HG02623 (cell line): Measurements from ENCODE around the gene PTPN20.
"Not testable (repeated sequence)": the region's sequence is repeated elsewhere in the genome, so short reads cannot be mapped to it uniquely, and the experiment has no call there.

Source experiments
- ATAC-seq: cut with Tn5 transposase; IDR thresholded peaks from one replicate; pipeline ENCODE4 v1.9.1; 2021; ENCODE audit warnings: moderate library complexity; ENCODE audit not compliant: unreplicated experiment

The PTPN20 gene, protein sequence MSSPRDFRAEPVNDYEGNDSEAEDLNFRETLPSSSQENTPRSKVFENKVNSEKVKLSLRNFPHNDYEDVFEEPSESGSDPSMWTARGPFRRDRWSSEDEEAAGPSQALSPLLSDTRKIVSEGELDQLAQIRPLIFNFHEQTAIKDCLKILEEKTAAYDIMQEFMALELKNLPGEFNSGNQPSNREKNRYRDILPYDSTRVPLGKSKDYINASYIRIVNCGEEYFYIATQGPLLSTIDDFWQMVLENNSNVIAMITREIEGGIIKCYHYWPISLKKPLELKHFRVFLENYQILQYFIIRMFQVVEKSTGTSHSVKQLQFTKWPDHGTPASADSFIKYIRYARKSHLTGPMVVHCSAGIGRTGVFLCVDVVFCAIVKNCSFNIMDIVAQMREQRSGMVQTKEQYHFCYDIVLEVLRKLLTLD

DNA sequence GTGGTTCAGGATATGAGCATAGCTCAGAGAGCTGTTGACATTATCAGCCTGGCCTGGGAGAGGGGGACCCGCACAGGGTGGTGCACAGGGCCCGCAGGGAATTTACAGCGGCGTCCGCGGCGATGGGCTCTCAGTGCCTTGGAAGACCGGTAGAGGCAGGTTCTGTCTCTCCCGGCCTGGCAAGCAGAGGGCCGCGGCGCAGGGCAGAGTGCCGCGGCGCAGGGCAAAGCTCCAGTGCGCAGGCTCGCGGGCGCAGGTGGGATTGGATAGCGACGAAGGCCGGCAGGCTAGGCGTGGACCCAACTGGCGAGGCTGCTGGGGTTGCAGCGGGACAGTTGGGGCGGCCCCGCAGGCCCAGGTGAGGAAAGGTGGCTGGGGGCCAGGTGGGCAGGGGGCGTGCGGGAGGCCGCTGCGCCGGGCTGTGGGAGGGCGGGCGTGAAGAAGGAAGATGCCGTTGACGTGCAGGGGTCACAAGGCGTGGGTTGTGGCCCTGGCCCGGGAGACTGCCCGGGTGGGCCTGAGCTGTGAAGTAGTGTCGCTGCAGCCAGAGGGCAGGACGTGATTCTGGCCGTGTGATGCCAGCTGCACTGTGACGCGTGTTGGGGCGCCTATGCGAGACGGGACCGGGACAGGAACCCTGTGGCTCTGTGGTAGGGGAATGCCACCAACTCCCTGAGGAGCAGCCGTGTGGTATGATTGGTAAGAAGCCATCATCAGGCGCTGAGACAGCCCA, at the start of gene PTPN20:
Gene PTPN20, plus strand, starts transcription at position 285 of the 733 bp plus-strand sequence. CDS start 21,072 bp downstream, outside the sequence.
- ATAC-seq: not testable (repeated sequence)

DNA sequence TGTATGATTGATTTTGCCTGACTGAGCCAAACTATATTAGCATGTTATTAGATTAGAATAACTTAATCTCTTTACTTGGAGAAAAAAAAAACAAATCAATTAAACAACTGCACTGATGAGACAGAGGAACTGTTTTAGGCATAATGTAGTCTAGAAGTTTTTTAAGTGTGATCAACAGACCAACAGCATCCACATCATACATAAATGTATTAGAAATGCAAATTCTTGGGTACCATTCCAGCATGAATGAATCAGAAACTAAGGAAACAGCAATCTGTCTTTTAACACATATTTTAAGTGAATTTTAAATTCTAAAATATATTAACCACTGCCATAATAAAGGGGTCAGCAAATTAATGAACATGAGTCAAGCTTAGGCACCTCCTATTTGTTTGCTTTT, 41.5 kb upstream of the PTPN20 start:
- not testable (repeated sequence) for ATAC-seq

DNA sequence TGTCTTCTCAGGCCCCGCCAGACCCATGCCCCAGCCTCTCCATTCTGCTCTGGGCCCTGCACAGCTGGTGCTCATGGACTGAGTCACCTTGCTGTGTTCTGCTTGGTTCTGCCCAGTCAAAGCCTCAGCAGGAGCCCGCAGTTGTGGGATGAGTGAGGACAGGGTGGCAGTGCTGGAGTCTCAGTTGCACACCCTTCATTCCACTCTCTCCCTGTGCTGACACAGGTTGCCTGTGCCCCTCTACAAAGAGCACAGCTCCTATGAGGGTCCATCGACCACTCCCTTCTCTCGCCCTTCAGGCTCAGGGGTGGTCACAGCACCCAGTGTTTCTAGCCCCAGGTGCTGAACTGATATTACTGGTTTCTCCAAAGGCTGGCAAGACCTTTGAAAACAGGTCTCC, 39.6 kb upstream of the PTPN20 start:
- ATAC-seq: not testable (repeated sequence)

DNA sequence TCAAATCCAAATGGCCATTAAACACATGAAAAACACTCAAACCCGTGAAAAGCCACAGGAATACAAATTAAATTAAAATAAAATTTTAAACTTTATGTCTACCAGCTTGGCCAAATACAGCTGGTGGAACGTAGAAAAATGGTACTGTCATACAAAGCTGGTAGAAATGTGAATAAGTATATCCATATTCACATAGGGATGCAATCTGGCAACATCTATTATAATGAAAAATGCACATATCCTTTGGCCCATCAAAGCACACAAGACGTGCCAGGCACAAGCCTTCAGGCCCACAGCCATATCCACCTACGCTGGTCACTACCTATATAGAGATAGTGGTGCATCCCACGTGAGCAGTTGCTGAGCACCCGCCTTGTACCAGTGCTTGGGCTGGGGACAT, 35.9 kb upstream of the PTPN20 start:
- ATAC-seq: not testable (repeated sequence)

DNA sequence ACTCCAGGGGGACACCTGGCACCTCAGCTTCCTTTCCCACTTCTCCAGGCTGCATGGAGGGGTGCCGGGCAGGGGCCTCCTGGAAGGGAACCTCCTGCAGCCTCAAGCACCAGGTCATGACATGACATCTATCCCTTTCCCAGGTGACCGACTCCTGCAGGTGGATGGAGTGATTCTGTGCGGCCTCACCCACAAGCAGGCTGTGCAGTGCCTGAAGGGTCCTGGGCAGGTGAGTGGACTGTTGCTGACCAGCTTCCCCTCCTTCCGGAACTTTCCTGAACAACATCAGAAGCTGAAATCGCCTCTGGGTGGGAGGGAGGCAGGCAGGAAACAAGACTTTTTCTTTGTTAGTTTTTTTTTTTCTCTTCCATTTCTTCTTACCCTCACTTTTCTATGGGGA, 34.5 kb upstream of the PTPN20 start:
- not testable (repeated sequence) for ATAC-seq

DNA sequence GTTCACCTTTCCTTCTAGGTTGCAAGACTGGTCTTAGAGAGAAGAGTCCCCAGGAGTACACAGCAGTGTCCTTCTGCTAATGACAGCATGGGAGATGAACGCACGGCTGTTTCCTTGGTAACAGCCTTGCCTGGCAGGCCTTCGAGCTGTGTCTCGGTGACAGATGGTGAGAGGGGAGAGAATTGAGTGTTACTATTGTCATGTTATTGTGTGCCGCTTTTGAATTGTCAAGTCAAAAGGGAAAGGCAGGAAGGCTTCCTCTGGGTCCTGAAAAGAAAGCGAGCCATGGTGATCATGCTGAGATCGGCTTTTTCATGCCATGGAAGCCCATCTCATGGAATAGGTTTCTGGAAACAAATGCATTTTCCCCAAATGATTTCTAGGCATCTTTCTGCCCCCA, 32.5 kb upstream of the PTPN20 start:
- ATAC-seq: not testable (repeated sequence)

DNA sequence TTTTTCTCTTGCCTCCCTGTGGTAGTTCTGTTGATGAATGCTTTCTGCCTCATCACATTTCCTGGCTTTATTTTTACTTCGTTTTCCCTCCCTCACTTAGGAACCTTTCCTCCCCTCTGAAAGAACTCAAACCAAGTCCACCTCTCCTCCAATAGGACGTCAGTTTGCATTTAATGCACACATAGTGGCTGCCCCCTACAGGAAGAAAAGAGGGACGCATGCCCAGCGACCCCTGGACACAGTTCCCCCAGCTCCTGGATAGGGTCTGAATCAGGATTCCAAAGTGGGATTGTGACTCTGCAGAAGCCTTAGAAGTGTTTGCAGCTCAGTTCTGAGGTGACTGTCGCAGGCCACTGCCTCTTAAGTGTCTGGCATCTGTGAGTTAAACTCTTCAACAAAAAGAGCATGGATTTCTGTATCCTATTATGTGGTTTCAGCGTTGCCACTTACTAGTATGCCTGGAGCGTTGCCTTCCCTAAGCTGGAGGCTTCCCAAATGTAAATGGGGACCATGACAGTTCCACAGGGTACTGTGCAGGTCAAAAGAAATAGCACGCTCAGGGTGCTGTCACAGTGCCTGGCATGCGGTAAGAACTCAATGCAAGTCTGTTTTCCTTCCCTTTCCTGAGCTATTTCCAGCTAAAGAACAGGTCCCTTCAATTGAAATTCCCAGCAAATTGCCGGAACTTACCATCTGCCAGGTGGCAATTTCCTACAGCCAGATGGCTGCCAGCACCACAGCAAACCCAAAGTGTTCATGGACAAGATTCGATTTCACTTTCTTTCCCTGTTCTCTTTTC, 20.2 kb upstream of the PTPN20 start:
- not testable (repeated sequence) for ATAC-seq

DNA sequence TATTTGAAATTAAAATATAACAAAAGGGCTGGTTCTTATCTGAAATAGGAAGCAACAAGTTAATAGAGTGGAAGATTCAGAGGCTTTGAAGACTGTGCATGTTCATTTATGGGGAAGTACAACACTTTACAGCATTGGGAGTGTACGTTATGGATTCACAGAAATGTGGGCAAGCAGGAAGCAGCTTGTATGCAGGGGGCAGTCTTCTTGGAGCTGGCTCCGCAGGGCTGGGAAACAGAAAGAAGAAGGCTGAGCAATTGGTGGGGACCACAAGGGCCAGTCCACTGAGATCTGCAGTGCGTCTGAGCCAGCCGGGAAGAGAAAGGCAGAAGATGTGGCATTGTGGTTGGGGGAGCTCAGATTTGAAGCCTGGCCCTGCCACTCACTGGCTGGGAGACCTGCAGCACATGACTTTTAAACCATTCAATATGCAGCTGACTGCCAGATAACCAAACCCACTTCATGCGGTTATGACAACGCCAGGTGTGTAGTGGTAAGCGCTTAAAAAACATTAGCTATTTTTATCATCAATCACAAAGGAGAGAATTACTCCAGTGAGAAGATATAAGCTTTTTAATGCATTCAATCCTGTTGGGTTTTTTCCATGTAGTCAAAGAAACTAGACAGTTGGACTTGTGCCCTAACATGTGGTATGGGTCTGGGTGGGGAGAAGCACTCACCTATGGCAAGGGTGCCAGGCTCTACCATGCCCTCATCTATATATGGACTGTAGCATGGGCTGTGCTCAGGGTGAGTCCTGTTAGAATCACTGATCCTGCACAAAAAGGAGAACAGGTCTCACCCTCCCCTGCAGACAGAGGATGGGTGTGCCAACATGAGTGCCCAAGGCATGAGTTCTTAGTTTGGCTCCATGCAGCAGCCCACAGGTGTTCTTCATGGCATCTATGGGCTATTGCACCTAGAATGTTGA, 14.2 kb upstream of the PTPN20 start:
- not testable (repeated sequence) for ATAC-seq

DNA sequence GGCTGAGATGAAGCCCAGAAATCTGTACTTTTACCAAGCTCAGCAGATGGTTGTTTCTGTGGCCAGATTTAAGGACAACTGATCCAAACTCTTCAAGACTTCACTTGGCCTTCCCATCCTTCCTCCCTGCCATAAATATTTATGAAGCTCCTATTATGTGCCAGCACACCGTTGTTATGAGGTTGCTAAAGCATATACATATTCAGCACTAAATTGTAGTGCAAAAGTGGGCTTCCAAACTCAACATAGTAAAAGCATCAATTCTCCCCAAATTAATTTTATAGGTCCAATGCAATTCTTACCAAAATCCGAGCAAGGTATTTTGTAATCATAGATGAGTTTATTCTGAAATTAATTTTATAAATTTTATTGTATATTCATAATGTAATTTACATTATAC, 10.0 kb upstream of the PTPN20 start:
- ATAC-seq: not testable (repeated sequence)

DNA sequence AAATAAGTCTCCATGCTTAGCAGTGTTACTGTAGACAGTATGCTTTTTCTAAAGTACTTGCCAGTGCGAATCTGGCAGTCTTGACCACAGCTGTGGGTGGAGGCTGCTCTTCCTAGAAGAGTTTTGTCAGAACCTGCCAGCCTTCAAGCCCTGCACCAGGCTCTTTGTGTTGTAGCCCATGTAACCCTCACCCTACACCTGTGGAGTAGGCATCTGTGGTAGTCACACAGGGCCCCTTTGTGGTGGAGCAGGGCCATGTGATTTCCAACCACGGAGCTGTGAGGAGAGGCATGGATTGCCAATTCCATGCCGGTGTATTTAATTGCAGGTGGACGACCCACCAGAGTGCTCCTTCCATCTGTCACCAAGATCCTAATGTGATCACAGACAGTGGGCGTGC, 7.4 kb upstream of the PTPN20 start:
- not testable (repeated sequence) for ATAC-seq

DNA sequence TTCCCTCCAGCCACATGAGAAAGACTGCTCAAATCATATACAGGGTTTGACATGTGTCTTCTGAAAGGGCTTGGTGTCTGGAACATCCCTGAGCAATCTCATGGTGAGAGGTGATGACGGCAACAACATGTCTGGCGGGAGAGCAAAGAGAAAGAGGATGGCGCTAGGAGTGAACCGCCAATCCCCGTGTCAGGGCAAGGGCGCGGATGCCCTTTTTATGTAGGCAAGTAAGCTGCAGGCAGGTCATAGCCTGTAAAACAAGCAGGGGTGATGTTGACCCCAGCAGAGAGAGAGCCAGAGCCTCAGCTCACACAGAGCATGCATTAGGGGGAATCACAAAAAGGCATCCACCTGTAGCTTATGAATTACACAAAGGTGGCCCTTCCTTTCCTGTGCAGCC, 4.9 kb upstream of the PTPN20 start:
- ATAC-seq: not testable (repeated sequence)

DNA sequence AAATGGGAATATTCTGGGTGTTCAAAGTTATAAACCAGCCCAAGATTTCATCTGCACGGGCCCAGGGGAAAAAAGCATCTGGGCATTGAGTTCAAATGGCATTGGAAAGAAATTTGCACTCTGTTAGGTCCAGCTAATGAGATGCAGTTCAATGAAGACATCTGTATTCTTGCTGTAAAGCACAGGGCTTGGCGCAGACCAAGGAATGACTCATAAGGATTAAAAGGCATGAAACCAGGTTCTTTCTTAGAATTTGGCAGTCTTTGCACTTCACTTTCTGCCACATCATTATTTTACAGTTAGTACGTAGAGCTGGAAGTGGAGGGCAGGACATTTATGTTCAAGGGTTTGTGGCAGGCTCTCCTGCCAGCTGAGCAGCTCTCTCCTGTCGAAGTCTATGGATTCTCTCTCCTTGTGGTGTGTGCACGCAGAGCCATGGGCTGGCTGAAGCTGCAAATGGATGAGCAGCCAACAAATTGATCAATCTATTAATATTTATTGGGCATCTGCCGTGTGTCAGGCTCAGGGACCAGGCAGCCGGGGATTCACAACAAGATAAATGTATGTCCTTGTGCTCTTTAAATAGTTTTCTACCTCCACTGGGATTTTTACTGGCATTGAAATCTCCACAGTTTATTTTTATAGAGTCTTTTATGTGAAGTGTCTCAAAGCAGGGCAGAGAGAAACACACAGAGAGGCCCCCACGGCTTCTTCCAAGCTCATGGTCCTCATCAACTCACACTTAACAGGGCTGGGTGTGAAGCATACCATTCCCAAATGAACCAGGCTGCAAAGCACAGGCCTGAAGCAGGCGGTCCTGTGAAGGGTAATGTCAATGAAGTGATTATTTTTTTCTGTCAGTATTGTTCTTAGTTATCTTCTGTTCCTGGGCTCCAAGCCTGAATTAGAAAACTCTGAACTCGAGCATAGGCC, 3.8 kb upstream of the PTPN20 start:
- ATAC-seq: not testable (repeated sequence)

DNA sequence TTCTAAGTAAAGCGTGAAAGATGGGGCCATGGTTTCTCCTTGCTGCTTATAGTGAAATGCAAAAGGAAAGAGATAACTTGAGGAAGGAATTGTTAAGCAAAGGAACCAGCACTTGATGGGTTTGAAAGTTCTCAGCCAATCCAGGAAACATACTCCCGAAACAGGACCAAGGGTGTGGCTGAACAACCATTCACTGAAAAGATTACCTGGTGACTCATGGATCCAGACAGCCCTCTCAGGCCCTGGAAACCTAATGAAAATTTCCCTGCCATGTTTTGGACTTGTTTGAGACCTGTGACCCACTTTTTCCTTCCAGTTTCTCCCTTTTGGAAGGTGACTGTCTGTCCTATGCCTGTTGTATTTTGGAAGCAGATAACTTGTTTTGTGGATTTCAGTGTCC, 11.3 kb downstream of the PTPN20 start:
- not testable (repeated sequence) for ATAC-seq

DNA sequence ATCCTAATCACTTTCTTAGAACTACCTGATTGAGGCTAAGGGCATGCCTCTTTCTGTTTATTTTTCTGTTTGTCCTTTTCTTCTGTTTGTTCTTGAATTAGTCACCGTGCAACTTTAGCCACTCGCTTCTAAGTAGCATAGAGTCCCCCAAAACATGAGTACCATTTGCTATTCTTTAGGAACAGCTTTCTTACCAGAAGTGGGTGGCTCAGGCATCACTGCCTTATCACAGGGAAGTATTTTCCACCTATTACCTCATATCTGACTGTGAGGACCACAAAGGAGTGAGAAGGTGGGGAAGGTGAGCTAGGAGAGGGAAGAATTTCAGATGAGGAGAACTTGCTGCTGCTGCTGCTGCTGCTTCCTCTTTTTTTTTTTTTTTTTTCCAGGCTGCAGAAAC, 13.9 kb downstream of the PTPN20 start:
- ATAC-seq: not testable (repeated sequence)

DNA sequence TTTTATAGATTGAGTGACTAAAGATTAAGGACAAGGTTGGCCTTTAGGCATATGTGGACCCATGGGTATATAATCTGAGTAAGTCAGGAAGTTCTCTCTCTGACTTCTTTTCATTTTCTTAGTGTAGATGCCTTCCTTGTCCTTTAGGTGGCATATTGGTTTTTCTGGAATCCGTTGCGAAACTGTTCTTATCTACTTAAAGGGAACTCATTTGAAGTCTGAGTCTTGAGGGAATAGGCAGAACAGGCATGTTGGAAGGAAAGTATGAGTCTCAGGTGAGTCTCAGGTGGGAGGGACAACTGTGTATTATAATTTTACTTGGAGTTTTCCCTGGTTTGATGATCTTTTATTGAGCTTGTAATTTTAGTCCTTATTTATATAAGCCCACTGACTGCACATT, 14.6 kb downstream of the PTPN20 start:
- ATAC-seq: not testable (repeated sequence)

DNA sequence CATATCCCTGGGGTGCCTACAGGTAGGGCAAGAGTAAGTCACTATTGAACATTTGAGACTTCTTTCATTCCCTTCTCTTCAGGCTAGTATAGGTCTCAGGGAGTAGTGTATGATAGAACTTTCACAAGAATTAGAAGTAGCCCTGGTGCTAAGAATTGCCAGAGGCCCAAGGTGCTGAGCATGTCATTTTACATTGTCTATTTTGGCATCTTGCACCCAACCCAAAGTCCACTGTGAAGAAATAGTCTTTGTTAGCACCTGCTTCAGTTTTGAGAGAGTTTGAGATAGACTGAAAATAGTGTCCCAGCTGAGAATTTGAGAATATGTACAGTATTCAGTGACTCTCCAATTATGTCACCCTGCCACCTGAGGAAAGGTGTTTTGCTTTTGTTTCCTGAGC, 17.6 kb downstream of the PTPN20 start:
- not testable (repeated sequence) for ATAC-seq

DNA sequence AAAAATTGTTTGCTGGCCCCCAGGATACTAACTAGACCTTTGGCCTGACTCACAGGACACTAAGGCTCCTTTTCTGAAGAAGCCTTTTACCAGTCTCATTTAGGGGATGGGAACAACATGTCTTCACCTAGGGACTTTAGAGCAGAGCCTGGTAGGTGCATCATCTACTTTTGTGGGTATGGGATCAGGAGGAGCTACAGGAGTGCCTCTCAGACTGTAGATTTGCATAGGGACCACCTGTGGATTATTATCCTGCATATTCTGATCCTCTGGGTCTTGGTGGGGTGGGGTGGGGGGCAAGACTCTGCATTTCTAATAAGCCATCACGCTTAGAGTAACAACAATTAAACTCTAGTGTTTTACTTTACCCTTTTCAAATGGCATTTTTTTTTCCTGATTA, 21.2 kb downstream of the PTPN20 start:
- not testable (repeated sequence) for ATAC-seq

DNA sequence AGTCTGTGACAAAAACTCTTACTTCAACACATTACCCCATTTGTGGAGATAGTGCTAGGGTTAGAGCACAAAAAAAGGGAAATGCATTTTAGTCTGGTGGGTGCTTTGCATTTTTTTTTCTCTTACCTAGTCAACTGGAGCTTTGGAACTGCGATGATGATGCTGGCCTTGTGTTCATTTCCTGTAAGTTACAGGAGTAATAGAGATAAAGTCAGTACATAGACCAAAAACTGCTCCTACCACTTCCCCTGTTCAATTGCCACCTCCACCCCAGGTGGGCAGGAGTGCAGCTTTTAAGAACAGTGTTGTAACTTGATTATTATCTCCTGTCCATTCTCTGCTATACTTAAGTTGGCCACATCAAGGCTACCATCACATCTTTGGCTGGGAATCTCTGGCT, 29.9 kb downstream of the PTPN20 start:
- not testable (repeated sequence) for ATAC-seq
